Activated CD8-positive, alpha-beta memory T cell treated with anti-CD3 and anti-CD28 coated beads, Interleukin-2, amount 10 ng/mL, durations not matched to agents 7 days and 5 days (primary cell): ENCODE measurements around the gene RIPK3. TPM values are rescaled to one million over a fixed set of nuclear protein-coding genes. Genes with fewer than 3 reads are reported as not detected.
"Not testable (repeated sequence)": the region's sequence is repeated elsewhere in the genome, so short reads cannot be mapped to it uniquely, and the experiment has no call there.

Experiments used
- ATAC-seq: fragments of 150-1000 bp; cut with Tn5 transposase; one replicate; pipeline ENCODE4 v1.10.0; 2021; ENCODE audit warnings: moderate library complexity
- CTCF ChIA-PET: fragments of 350-600 bp; sonication (Branson Sonifier 250); formaldehyde crosslinking; loops from one replicate; lab custom pipeline; 2021; ENCODE audit warnings: antibody characterized with exemption; lab: Charles Lee
- DNase-seq: peaks from one replicate; pipeline ENCODE4 v3.0.0-alpha.2; 2020
- H3K27ac Mint-ChIP-seq: one replicate; pipeline ENCODE4 v1.8.0; 2021; ENCODE audit warnings: mild to moderate bottlenecking, mixed read lengths
- H3K27me3 Mint-ChIP-seq: one replicate; pipeline ENCODE4 v1.8.0; 2021; ENCODE audit warnings: mixed read lengths
- H3K36me3 Mint-ChIP-seq: one replicate; pipeline ENCODE4 v1.8.0; 2021; ENCODE audit warnings: mild to moderate bottlenecking, mixed read lengths
- H3K4me1 Mint-ChIP-seq: one replicate; pipeline ENCODE4 v1.8.0; 2021; ENCODE audit warnings: mixed read lengths
- H3K4me3 Mint-ChIP-seq: one replicate; pipeline ENCODE4 v1.8.0; 2021; ENCODE audit warnings: mild to moderate bottlenecking, moderate library complexity, mixed read lengths
- H3K9me3 Mint-ChIP-seq: one replicate; pipeline ENCODE4 v1.8.0; 2022; ENCODE audit warnings: low read depth, mixed read lengths
- total RNA-seq, 2 experiments: library from RNA; stranded (reverse); gene quantifications; one replicate each; pipeline ENCODE4 v1.2.3, GENCODE V29; 2021

RIPK3 gene
- total RNA-seq, 2 experiments from 2014 or later = 22.9 to 29.4 TPM

DNA sequence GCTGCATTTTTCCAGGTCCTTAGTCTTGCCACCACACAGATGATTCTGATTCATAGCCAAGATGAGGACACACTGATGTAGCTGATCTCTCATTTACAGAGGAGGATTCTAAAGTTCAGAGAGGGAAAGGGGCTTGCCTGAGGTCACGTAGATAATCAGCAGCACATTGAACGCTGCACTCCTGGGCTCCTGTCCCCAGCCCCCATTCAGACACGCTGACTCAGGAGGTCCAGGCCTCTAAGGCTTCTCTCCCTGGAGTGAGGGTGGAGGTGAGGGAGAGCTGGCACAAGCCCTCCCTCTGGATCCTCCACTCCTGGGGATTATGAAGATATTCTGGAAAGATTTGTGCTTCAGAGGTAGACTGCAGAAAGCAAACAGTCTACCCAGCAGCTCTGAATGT is 38.5 kb upstream of the RIPK3 start:
- Mint-ChIP-seq H3K36me3 (no peaks in the 10 kb centered on the region), H3K27me3 (peaks cover 3% of the 10 kb centered on the region), H3K9me3 (no peaks in the 10 kb centered on the region), H3K4me3 (no peak overlapping the region), H3K4me1 (no peaks in the 10 kb centered on the region), H3K27ac (no peak overlapping the region)
- ATAC-seq (no peak), DNase-seq (no peak)
- CTCF ChIA-PET = interaction anchor here (0.5 to 1.7 kb wide), 3 partner anchors 45 to 104 kb away, joined by 3 to 4 read pairs (median 3); no protein-coding TSS in a partner anchor

- Mint-ChIP-seq H3K4me1 (no peaks in the 10 kb centered on the region), H3K27ac (no peak overlapping the region), H3K4me3 (no peak overlapping the region), H3K9me3 (no peaks in the 10 kb centered on the region), H3K27me3 (peaks cover 3% of the 10 kb centered on the region), H3K36me3 (no peaks in the 10 kb centered on the region)
- CTCF ChIA-PET = interaction anchor here (0.8 to 1.7 kb wide), 2 partner anchors 44 to 54 kb away, joined by 3 to 4 read pairs; no protein-coding TSS in a partner anchor
- ATAC-seq (no peak), DNase-seq (no peak)
Measured at GRCh38 chr14:24377657-24378056, 37.9 kb upstream of the RIPK3 start.

- no peak for ATAC-seq
Measured at GRCh38 chr14:24377126-24377525, 37.3 kb upstream of the RIPK3 start.

DNA sequence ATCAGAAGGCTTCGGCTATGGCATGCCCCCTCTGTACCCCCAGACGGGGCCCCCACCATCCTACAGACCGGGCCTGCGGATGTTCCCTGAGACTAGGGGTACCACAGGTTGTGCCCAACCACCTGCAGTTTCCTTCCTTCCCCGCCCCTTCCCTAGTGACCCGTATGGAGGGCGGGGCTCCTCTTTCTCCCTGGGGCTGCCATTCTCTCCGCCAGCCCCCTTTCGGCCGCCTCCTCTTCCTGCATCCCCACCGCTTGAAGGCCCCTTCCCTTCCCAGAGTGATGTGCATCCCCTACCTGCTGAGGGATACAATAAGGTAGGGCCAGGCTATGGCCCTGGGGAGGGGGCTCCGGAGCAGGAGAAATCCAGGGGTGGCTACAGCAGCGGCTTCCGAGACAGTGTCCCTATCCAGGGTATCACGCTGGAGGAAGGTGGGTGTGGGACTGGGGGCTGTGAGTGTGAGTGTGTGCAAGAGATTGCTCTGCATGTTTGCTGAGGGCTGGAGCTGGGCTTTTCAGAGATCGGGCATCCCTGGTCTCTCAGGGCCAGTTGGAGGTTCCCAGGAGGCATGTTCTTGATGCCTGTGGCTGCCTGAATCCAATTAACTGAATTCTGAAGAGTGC is 36.8 kb upstream of the RIPK3 start:
- Mint-ChIP-seq H3K4me3 (no peak overlapping the region), H3K4me1 (no peaks in the 10 kb centered on the region), H3K27me3 (peaks cover 3% of the 10 kb centered on the region), H3K9me3 (no peaks in the 10 kb centered on the region), H3K27ac (no peak overlapping the region), H3K36me3 (no peaks in the 10 kb centered on the region)
- no peak for ATAC-seq
- no peak for DNase-seq
- CTCF ChIA-PET = no interaction called here

More at GRCh38 chr14:24377126-24377525, 37.3 kb upstream of the RIPK3 start:
- DNase-seq = no peak
- Mint-ChIP-seq H3K9me3 (no peaks in the 10 kb centered on the region), H3K4me1 (no peaks in the 10 kb centered on the region), H3K27ac (no peak overlapping the region), H3K27me3 (peaks cover 3% of the 10 kb centered on the region), H3K36me3 (no peaks in the 10 kb centered on the region), H3K4me3 (no peak overlapping the region)
- CTCF ChIA-PET = no interaction called here

- no peak for ATAC-seq
- H3K9me3 Mint-ChIP-seq = no peaks in the 10 kb centered on the region
- no peak overlapping the region for H3K27ac Mint-ChIP-seq
- no peak for DNase-seq
- H3K4me3 Mint-ChIP-seq = no peak overlapping the region
- H3K36me3 Mint-ChIP-seq = no peaks in the 10 kb centered on the region
- CTCF ChIA-PET = interaction anchor here (0.9 to 3.6 kb wide), 2 partner anchors 39 to 41 kb away, joined by 4 to 13 read pairs; no protein-coding TSS in a partner anchor
- H3K27me3 Mint-ChIP-seq = peaks cover 23% of the 10 kb centered on the region
- no peaks in the 10 kb centered on the region for H3K4me1 Mint-ChIP-seq
Measured at GRCh38 chr14:24372701-24373416, 33.1 kb upstream of the RIPK3 start.

DNA sequence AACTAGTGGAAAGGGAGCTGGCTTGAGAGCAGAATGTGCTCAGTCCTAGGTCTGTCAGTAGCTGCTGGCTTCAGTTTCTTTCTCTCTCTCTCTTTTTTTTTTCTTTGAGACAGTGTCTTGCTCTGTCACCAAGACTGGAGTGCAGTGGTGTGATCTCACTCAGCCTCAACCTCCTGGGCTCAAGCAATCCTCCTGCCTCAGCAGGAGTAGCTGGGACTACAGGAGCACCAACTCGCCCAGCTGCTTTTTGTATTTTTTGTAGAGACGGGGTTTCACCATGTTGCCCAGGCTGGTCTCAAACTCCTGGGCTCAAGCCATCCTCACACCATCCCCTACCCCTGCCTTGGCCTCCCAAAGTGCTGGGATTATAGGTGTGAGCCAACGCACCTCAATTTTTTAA is 31.8 kb upstream of the RIPK3 start:
- not testable (repeated sequence) for DNase-seq, H3K36me3 Mint-ChIP-seq, ATAC-seq, H3K27ac Mint-ChIP-seq, H3K4me3 Mint-ChIP-seq, H3K9me3 Mint-ChIP-seq
- CTCF ChIA-PET = interaction anchor here (1.9 to 3.6 kb wide), 2 partner anchors 38 to 60 kb away, joined by 6 to 13 read pairs; no protein-coding TSS in a partner anchor
- Mint-ChIP-seq H3K4me1 (peaks cover 12% of the 10 kb centered on the region), H3K27me3 (peaks cover 35% of the 10 kb centered on the region)

- peaks cover 41% of the 10 kb centered on the region for H3K27me3 Mint-ChIP-seq
- H3K36me3 Mint-ChIP-seq = no peaks in the 10 kb centered on the region
- ATAC-seq = no peak
- H3K9me3 Mint-ChIP-seq = no peaks in the 10 kb centered on the region
- H3K27ac Mint-ChIP-seq = no peak overlapping the region
- H3K4me3 Mint-ChIP-seq = no peak overlapping the region
- CTCF ChIA-PET = interaction anchor here (1.9 to 3.6 kb wide), 2 partner anchors 37 to 61 kb away, joined by 6 to 13 read pairs; no protein-coding TSS in a partner anchor
- peaks cover 15% of the 10 kb centered on the region for H3K4me1 Mint-ChIP-seq
- no peak for DNase-seq
Measured at GRCh38 chr14:24370748-24371147, 31.0 kb upstream of the RIPK3 start.

DNA sequence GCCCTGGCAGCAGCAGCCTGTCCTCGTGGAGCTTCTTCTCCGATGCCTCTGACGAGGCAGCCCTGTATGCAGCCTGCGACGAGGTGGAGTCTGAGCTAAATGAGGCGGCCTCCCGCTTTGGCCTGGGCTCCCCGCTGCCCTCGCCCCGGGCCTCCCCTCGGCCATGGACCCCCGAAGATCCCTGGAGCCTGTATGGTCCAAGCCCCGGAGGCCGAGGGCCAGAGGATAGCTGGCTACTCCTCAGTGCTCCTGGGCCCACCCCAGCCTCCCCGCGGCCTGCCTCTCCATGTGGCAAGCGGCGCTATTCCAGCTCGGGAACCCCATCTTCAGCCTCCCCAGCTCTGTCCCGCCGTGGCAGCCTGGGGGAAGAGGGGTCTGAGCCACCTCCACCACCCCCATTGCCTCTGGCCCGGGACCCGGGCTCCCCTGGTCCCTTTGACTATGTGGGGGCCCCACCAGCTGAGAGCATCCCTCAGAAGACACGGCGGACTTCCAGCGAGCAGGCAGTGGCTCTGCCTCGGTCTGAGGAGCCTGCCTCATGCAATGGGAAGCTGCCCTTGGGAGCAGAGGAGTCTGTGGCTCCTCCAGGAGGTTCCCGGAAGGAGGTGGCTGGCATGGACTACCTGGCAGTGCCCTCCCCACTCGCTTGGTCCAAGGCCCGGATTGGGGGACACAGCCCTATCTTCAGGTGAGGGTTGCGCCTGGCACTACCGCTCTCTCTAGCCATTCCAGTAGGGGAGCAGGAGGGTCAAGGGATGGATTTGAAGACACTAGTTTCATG is 30.3 kb upstream of the RIPK3 start:
- peaks cover 21% of the 10 kb centered on the region for H3K4me1 Mint-ChIP-seq
- DNase-seq = no peak
- H3K27me3 Mint-ChIP-seq = peaks cover 48% of the 10 kb centered on the region
- CTCF ChIA-PET = interaction anchor here (1.9 to 3.6 kb wide), 2 partner anchors 36 to 62 kb away, joined by 6 to 13 read pairs; no protein-coding TSS in a partner anchor
- H3K36me3 Mint-ChIP-seq = no peaks in the 10 kb centered on the region
- no peaks in the 10 kb centered on the region for H3K9me3 Mint-ChIP-seq
- no peak overlapping the region for H3K4me3 Mint-ChIP-seq
- ATAC-seq = no peak
- no peak overlapping the region for H3K27ac Mint-ChIP-seq

DNA sequence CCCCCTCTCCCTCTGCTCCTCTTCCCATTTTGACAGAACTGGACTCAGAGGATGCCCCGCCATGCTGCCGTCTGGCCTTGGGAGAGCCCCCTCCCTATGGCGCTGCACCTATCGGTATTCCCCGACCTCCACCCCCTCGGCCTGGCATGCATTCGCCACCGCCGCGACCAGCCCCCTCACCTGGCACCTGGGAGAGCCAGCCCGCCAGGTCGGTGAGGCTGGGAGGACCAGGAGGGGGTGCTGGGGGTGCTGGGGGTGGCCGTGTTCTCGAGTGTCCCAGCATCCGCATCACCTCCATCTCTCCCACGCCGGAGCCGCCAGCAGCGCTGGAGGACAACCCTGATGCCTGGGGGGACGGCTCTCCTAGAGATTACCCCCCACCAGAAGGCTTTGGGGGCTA is 29.7 kb upstream of the RIPK3 start:
- CTCF ChIA-PET = interaction anchor here (1.9 to 3.6 kb wide), 2 partner anchors 35 to 62 kb away, joined by 6 to 13 read pairs; no protein-coding TSS in a partner anchor
- H3K9me3 Mint-ChIP-seq = no peaks in the 10 kb centered on the region
- H3K27ac Mint-ChIP-seq = no peak overlapping the region
- H3K36me3 Mint-ChIP-seq = no peaks in the 10 kb centered on the region
- H3K4me1 Mint-ChIP-seq = peaks cover 24% of the 10 kb centered on the region
- ATAC-seq = no peak
- no peak for DNase-seq
- H3K4me3 Mint-ChIP-seq = no peak overlapping the region
- peaks cover 50% of the 10 kb centered on the region for H3K27me3 Mint-ChIP-seq

DNA sequence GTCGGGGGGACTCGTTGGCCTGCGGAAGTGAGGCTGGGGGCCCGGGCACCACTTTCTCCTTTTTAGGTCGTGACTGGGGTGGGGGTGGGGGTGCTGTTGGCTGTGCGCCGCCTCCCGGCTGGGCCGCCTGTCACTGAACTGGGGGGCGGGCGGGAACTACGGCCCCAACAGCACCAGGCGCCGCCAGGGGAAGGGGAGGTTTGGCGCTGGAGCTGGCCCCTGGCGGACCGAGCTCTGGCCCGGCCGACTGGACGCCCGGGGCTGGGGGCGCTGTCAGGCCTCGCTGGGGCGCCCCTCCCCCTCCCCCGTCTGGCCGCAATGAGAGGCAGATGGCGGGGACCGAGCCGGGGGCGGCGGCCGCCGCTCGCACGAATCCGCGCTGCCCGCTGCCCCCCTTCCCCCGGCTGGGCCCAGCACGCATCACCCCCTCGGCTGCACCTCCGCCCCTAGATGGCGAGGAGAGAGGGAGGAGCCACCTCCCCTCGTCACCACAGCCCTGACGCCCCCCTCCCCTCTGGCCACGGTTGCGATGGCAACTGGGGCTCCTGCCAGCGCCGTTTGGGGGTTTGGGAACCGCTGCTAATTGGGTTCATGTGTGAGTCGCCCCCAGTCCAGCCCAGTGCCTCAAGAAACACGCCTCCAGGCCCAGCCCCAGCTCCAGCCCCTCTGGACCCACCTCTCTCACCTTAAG is 28.9 kb upstream of the RIPK3 start:
- CTCF ChIA-PET = no interaction called here
- H3K27ac Mint-ChIP-seq = no peak overlapping the region
- ATAC-seq (no peak), DNase-seq (no peak)
- H3K36me3 Mint-ChIP-seq = no peaks in the 10 kb centered on the region
- H3K9me3 Mint-ChIP-seq = no peaks in the 10 kb centered on the region
- H3K27me3 Mint-ChIP-seq = peaks cover 50% of the 10 kb centered on the region
- peaks cover 24% of the 10 kb centered on the region for H3K4me1 Mint-ChIP-seq
- H3K4me3 Mint-ChIP-seq = no peak overlapping the region

GRCh38 chr14:24368212-24368561 is 28.4 kb upstream of the RIPK3 start:
- Mint-ChIP-seq H3K27me3 (peaks cover 50% of the 10 kb centered on the region), H3K36me3 (no peaks in the 10 kb centered on the region), H3K4me1 (peaks cover 24% of the 10 kb centered on the region), H3K9me3 (no peaks in the 10 kb centered on the region), H3K4me3 (no peak overlapping the region), H3K27ac (no peak overlapping the region)
- DNase-seq (no peak), ATAC-seq (no peak)
- CTCF ChIA-PET = no interaction called here

GRCh38 chr14:24367514-24368211 is 27.9 kb upstream of the RIPK3 start, which contains the start of gene NFATC4:
NFATC4 (plus strand) TSS chr14:24368184; CDS start chr14:24368341, 157 bp downstream.
- Mint-ChIP-seq H3K27ac (no peak within 1 kb of the TSS), H3K9me3 (no peaks in the 10 kb centered on the region), H3K4me1 (peaks cover 24% of the 10 kb centered on the region), H3K4me3 (no peak within 1 kb of the TSS), H3K36me3 (no peaks in the 10 kb centered on the region), H3K27me3 (peaks cover 53% of the 10 kb centered on the region)
- DNase-seq = no peak
- CTCF ChIA-PET = no interaction called here
- no peak for ATAC-seq
